Brain microvascular endothelial cell (primary cell): ENCODE measurements around the gene CIC.
A peak's percentile ranks its signal among the peaks of the same experiment; 100 is the strongest.

ENCODE experiments used
- DNase-seq: peaks from one replicate; pipeline ENCODE4 v3.0.0-alpha.2; 2020
- H3K27ac ChIP-seq: fragments of 250-450 bp; sonication (Bioruptor Pico); 2 replicates; pipeline ENCODE4 v1.5.1; 2020; ENCODE audit warnings: mild to moderate bottlenecking, moderate library complexity
- H3K27me3 ChIP-seq: fragments of 250-450 bp; sonication (Bioruptor Pico); replicated peaks from 2 replicates; pipeline ENCODE4 v1.5.1; 2020; ENCODE audit warnings: mild to moderate bottlenecking
- H3K36me3 ChIP-seq: fragments of 250-450 bp; sonication (Bioruptor Pico); replicated peaks from 2 replicates; pipeline ENCODE4 v1.5.1; 2020; ENCODE audit warnings: mild to moderate bottlenecking
- H3K4me3 ChIP-seq: 2 replicates; pipeline ENCODE4 v1.5.1; 2011; ENCODE audit warnings: low read depth, mild to moderate bottlenecking, control low read depth, low read length, moderate library complexity
- CTCF ChIP-seq: IDR thresholded peaks from 2 replicates; pipeline ENCODE4 v1.5.1; 2011; ENCODE audit warnings: low read depth, mild to moderate bottlenecking, moderate library complexity, low read length, control low read depth, inconsistent platforms; ENCODE audit errors: missing control alignments
- in situ Hi-C: cut with HindIII; loops from 2 replicates; pipeline ENCODE4 v1.10.0; 2017; ENCODE audit warnings: low sequenced_read_pairs, low pct_ligation_motif_present

The CIC gene

GRCh38 chr19:42313096-42313839 is 44.2 kb downstream of the CIC start, which contains the start of gene TMEM145:
TSS of gene TMEM145 (plus strand) at chr19:42313309. CDS start at chr19:42313377, 68 bp downstream.
- no peak for DNase-seq
- Histone ChIP-seq H3K36me3 (no peaks in the 10 kb centered on the region), H3K27me3 (no peaks in the 10 kb centered on the region), H3K4me3 (peak within 1 kb of the TSS; percentile 50), H3K27ac (no peak within 1 kb of the TSS)
- in situ Hi-C loops = no loop called here
- TF ChIP-seq CTCF = peak; percentile 46

DNA sequence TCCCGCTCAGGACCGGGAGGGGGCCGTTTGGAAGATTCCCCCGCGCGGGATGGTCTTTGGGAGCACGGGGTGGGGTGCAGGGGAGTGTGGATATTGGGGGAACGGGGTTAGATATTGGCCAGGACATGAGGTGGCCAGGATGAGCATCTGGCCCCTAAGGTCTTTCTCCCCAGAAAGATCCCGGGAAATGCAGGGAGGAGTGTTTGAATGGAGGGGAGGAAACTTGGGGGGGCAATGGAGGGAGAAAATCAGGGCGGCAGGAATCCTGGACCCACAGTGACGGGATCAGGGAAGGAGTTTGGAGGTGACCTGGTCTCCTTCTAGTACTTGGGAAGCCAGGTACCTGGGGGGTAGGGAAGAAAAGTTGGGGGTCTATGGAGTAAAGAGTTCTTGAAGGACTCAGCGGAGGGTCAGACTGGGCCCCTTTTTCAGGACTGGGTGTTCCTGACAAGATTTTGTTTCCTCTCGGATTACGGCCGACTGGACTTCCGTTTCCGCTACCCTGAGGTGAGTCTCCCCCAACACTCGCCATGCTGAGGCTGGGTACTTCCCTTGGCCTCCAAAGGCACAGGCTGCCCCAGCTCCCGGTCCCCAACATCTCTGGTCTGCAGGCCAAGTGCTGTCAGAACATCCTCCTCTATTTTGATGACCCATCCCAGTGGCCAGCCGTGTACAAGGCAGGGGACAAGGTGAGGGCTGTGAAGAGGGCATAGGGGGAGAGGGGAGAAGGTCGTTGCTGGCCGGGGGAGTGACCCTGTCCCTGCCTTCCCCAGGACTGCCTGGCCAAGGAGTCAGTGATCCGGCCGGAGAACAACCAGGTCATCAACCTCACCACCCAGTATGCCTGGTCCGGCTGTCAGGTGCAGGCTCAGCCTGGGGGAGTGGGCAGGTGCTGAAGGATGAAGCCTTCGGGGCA is 45.0 kb downstream of the CIC start:
- Histone ChIP-seq H3K27me3 (no peaks in the 10 kb centered on the region), H3K27ac (no peak overlapping the region), H3K4me3 (no peak overlapping the region), H3K36me3 (no peaks in the 10 kb centered on the region)
- no peak for TF ChIP-seq CTCF
- no peak for DNase-seq
- in situ Hi-C loops = no loop called here

- Histone ChIP-seq H3K36me3 (no peaks in the 10 kb centered on the region), H3K4me3 (no peak overlapping the region), H3K27me3 (no peaks in the 10 kb centered on the region), H3K27ac (no peak overlapping the region)
- no peak for TF ChIP-seq CTCF
- DNase-seq = no peak
- in situ Hi-C loops = no loop called here
Observed at GRCh38 chr19:42315024-42315423, 46.0 kb downstream of the CIC start.

DNA sequence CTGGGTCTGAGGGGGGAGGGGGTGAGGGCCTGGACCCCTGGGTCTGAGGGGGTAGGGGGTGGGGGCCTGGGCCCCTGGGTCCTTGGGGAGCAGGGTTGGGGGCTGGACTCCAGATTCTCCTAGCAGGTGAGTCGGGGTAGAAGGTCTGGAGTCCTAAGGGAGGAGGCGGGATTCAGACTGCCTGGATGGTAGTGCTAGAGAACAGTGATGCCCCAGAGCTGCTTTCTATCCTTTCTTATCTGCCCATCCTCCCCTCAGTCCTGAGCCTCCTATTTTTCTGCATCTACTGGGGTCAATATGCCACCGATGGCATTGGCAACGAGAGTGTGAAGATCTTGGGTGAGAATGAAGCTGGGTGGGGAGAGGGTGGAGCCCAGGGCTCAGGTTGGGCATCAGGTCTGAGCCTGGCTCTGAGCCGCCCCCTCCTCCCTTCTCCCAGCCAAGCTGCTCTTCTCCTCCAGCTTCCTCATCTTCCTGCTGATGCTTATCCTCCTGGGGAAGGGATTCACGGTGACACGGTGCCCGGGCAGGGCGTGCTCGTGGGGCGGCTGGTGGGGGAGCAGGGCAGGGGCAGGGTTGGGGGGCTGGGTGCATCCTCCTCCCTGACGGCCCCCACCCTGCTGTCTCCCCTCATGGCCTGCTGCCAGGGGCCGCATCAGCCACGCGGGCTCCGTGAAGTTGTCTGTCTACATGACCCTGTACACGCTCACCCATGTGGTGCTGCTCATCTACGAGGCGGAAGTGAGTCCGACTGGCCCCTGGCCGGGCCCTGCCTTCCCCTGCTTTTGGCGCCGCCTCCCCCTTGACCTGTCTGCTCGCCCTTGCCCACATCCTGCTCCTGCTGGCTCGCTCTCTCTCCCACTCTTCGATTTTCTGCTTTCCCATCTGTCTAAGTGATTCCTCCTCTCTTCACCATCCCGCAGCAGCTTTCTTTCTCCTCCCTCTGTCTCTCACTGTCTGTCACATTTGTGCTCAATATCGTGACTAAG is 47.5 kb downstream of the CIC start:
- Histone ChIP-seq H3K27me3 (no peaks in the 10 kb centered on the region), H3K4me3 (peak overlapping the region; percentile 16), H3K27ac (no peak overlapping the region), H3K36me3 (no peaks in the 10 kb centered on the region)
- DNase-seq = no peak
- no peak for TF ChIP-seq CTCF
- in situ Hi-C loops = no loop called here

- in situ Hi-C loops = no loop called here
- Histone ChIP-seq H3K4me3 (no peak overlapping the region), H3K36me3 (no peaks in the 10 kb centered on the region), H3K27me3 (peaks cover 2% of the 10 kb centered on the region), H3K27ac (no peak overlapping the region)
- no peak for DNase-seq
- no peak for TF ChIP-seq CTCF
Observed at GRCh38 chr19:42317535-42317934, 48.5 kb downstream of the CIC start.
